HG03469 (cell line): Measurements from ENCODE around the gene PITX3.

Experiments
- ATAC-seq: cut with Tn5 transposase; IDR thresholded peaks from one replicate; pipeline ENCODE4 v1.9.1; 2021; ENCODE audit warnings: mild to moderate bottlenecking, moderate library complexity, moderate number of reproducible peaks; ENCODE audit not compliant: unreplicated experiment

The PITX3 gene

GRCh38 chr10:102241444-102242117 lies at the start of gene PITX3:
TSS of gene PITX3 (minus strand) at chr10:102241512. CDS start at chr10:102232080, 9,432 bp downstream.
- peak; percentile 27 for ATAC-seq

GRCh38 chr10:102289840-102290239 lies 48.5 kb upstream of the PITX3 start:
- no peak for ATAC-seq

DNA sequence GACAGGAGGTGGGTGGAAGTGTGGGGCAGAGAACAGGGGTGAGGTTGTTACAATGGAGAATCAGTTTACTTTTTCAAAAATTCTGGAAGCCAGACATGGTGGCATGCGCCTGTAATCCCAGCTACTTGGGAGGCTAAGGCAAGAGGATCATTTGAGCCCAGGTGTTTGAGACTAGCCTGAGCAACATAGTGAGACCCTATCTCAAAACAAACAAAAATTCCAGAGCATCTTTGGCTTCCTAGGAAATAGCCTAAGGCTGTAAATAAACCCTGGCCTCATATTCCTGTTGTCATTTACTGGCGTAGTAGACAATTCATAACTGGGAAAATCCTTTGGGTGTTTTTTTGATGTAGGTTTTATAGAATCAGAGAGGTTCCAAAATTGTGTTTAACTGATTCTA lies 48.0 kb upstream of the PITX3 start:
- ATAC-seq = no peak

DNA sequence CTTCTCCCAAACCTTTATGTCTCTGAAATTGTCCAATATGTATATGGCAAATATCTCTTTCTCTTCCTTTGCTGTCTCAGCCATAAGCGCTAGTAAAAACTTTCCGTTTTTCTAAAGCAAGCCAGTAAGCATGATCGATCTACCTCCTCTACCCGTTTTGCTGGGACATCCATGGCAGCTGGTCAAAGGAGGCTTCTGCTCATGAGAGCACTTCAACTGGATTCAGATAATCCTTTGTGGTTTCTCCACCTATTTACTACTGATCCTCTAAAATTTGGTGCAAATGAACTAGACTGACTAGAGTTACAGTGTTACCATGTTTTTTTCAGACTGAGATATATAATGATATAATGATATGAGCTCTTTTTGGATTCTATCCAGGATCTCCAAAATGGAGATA lies 46.7 kb upstream of the PITX3 start:
- no peak for ATAC-seq

- no peak for ATAC-seq
Observed at GRCh38 chr10:102287538-102287937, 46.2 kb upstream of the PITX3 start.

DNA sequence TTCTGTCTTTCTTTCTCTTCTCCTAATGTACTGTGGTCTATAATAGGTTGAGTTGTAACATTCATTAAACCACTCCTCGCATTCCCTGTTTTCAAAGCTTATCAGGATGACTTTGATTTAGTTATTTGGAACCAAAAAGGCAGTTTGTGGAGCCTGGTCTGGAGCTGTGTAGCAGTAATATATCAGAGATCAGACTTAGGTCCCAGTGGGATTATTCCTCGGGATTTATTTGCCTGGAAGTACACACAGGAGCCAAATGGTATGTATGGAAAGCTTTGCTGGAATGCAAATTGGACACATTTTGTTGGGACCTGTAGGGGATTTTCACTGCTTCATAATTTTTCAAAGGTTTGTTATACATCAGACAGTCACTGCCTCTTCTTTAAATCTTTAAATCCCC lies 44.9 kb upstream of the PITX3 start:
- no peak for ATAC-seq

DNA sequence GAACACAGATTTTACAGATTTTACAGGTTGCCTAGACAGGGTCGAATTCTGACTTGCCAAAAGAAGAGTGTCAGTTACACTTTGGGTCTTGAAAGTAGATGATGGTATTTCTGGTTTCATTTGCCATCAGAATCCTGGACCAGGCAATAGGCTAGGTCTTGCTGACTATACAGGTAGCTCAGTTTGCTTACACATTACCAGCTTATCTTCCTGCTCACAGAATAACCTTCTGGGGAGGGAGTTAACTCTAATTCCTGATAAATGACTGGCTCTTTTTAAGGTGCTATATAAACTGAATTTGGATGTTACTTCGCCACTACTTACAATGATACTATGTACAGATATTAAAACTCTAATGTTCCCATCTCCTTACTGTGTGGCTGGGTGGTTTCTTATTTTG lies 43.8 kb upstream of the PITX3 start:
- no peak for ATAC-seq

GRCh38 chr10:102284531-102284930 lies 43.2 kb upstream of the PITX3 start:
- no peak for ATAC-seq

DNA sequence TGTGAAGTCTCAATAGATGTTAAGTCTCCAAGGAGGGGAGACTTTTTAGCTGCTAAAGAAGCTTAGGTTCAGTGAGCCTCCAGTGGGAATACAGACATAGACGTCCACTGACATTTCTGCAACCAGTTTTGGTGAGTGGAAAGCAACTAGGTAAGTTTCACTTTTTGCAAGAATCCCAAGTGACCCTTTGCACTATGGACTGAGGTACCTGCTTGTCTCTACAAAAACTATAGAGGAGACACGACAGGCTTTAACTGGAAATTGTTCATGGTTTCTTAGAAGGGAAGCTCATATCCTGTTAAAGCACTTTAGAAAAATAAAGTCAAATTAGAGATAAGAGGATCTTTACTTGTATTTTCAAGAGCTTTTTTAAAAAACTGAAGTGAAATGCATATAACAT lies 42.6 kb upstream of the PITX3 start:
- no peak for ATAC-seq

GRCh38 chr10:102283488-102283887 lies 42.2 kb upstream of the PITX3 start:
- ATAC-seq = no peak

DNA sequence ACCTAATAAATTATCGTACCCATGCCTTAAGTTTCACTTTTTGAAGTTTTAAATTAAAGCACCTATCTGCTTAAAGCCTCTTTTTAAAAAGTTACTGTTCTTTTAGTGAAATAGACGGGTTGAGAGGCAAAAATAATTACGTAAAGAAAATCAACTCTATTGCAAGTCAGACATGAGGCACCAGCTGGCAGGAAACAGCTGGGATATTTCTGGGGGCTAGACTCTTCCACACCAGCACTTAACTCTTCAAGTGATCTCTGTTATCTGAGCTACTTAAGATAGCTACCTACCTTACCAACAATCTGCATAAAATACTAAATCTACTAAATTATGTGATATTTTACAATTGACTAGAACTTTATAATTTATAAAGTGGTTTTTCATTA lies 39.8 kb upstream of the PITX3 start:
- ATAC-seq = no peak

DNA sequence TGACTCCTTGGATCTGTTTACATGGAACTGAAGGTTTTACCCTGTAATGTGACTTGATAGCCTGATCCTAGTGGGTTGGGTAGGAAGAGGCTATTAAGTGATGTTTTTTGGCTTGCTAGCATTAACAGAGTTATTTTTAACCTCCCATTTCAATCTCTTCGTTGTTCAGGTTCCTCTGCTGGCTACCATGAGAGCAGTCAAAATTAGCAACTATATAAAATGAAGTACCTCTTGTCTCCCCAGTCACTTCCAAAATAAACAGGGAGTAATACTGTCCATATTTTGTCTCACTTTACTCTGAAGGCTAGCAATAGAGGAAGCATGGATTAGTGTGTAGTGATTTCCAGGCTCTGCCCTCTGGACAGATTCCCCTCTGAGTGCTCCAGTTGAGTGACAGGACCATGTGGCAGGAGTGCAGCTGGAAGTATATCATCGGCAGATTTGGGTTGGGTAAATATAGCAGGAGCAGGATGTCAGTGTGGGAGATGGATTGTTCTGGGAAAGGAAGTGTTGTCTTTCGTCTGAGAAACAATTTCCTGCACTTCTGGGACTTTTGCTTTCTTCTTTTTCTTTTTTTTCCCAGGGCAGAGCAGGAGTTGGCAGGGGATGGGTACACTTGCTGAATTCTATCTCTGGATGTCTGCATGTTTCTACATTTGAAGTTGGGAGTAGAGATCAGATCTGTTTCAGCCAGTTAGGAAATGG lies 39.2 kb upstream of the PITX3 start:
- ATAC-seq = no peak

DNA sequence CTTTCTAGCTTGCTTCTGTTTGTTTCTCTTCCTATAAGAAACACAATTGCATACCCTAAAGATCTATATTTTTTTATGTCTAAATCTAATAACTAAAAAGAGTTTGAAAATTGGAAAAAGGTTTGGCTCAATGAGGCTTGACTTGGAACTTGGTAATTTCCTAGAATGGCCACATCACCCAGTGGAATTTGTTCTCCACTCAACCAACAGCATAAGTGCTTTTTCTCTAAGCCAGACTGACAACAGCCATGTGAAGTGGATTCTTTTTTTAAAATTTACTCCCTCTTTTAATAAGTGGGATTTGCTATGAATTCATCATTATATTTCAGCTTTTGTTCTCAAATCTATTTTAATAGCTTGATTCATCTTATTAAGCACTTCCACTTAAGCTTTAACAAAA lies 37.8 kb upstream of the PITX3 start:
- ATAC-seq = no peak

GRCh38 chr10:102275343-102275742 lies 34.0 kb upstream of the PITX3 start:
- no peak for ATAC-seq

- ATAC-seq = no peak
Observed at GRCh38 chr10:102274062-102274461, 32.8 kb upstream of the PITX3 start.

- ATAC-seq = no peak
Observed at GRCh38 chr10:102269017-102269416, 27.7 kb upstream of the PITX3 start.

DNA sequence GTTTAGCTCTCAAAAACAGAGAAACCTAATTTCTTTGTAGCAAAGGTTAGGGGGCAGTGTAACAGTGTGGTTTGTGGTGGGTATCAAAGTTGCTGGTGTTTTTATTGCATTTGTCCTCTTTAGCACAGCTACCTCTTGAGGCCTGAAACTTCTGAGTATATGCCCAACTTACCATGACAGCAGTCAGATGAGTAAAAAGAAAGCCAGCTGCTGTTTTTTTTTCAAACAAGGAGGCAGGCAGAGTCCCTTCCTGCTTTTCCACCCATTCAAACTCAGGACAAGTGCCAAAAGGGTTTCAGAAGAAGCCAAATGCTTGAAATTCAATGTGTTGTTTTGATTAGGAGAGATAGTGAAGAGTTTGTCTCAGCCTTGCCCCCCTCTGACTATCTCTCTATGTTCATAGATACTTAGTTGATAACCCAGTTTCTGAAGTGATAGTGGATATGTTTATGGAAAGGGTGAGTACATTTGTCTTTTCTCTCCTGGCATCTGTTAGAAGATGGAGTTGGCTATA lies 27.1 kb upstream of the PITX3 start:
- no peak for ATAC-seq

- ATAC-seq = no peak
Observed at GRCh38 chr10:102267748-102268147, 26.4 kb upstream of the PITX3 start.

DNA sequence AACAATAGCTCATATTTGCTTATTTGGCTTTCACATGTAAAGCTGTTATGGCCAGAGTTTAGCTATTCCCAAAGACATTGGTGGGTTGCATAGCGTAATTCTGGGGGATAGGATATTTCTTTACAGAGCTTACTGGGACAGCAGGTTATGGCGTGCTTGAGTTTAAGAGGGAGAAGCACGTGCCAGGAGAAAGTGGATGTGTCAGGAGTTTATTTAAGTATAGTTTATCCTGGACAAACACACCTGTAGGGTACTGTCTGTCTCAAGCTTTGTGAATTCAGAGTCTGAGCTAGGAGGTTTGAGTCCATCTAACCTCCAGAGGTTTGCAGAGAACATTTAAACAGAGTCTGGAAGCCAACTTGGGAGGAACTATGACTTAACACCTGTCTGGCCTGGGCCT lies 25.4 kb upstream of the PITX3 start:
- no peak for ATAC-seq

GRCh38 chr10:102264371-102264770 lies 23.1 kb upstream of the PITX3 start:
- no peak for ATAC-seq

DNA sequence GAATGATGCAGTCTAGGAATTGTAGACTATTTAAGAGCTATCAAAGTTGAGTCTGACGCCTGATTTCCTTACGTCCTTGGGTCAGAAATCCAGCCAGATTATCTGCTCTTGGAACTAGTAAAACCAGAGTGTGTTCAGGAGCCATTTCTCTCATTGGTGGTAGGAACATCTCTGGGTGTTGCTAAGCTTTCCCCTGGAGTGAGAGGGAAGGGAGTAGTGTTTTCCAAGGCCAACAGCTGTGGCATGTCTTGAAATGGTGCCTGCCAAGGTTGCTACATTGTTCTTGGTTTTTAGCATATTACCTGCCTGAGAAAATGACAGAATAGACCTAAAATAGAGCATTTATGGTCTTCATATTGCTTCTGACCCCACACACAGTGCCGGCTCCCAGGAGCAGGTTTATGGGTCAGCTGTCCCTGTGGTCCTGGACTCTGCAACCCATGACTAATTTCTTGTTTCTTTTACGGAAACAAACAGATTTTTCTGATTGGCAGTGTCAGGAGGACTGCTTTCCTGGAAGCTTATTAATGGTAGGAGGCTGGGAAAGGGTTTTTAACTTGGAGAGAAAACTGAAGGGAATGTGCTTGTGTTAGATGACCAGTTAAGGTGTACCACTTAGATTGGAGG lies 21.5 kb upstream of the PITX3 start:
- no peak for ATAC-seq

DNA sequence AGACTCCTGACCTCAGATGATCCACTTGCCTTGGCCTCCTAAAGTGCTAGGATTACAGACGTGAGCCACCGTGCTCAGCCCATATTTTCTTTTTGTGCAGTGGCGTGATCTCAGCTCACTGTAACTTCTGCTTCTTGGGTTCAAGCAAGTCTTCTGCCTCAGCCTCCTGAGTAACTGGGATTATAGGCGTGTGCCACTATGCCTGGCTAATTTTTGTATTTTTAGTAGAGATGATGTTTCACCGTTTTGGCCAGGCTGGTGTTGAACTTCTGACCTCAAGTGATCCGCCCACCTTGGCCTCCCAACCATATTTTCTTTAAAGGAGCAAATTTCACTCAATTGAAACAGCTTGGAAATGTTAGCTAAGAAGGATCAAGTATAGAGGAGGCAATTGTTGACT lies 20.5 kb upstream of the PITX3 start:
- no peak for ATAC-seq
